ENCODE measurements around the gene PCDH9. TPM values are rescaled to one million over a fixed set of nuclear protein-coding genes. Genes with fewer than 3 reads are reported as not detected.
A peak's percentile ranks its signal among the peaks of the same experiment; 100 is the strongest.

The PCDH9 gene
- total and polyA plus RNA-seq, 3 donors from 2014 or later: 2.3 to 4.6 (median 3.5) TPM

GRCh38 chr13:67238277-67238859, 8.2 kb upstream of the PCDH9 start:
- intact Hi-C loops (cut with DNase I; ENCODE audit: low total_unique reads): no loop called here
- TF ChIP-seq CTCF (IDR thresholded peaks at IDR 0.05) (peak; percentile 40 to 81 (median 42)), POLR2A (IDR thresholded peaks at IDR 0.05) (no peak)
- DNase-seq: no peak

GRCh38 chr13:67235265-67235664, 5.1 kb upstream of the PCDH9 start:
- 54 to 59% methylated on average over 2 of the region's 2 CpGs for WGBS, 2 donors
- no peak overlapping the region for H3K27ac ChIP-seq

More at GRCh38 chr13:67238277-67238859, 8.2 kb upstream of the PCDH9 start:
- Histone ChIP-seq H3K4me1 (no peaks in the 10 kb centered on the region), H3K4me3 (no peak overlapping the region), H3K27me3 (no peaks in the 10 kb centered on the region), H3K9me3 (no peaks in the 10 kb centered on the region), H3K36me3 (ENCODE audit: low read depth, missing control alignments) (no peaks in the 10 kb centered on the region), H3K27ac (no peak overlapping the region)

GRCh38 chr13:67232384-67232783, 2.2 kb upstream of the PCDH9 start:
- Histone ChIP-seq H3K4me1 (no peaks in the 10 kb centered on the region), H3K36me3 (ENCODE audit: low read depth, missing control alignments) (no peaks in the 10 kb centered on the region), H3K27me3 (no peaks in the 10 kb centered on the region), H3K27ac (peak overlapping the region in 1 of 2 donors; percentile 19), H3K4me3 (no peak overlapping the region), H3K9me3 (no peaks in the 10 kb centered on the region)
- no peak for TF ChIP-seq CTCF (IDR thresholded peaks at IDR 0.05)
- TF ChIP-seq POLR2A (IDR thresholded peaks at IDR 0.05): no peak
- intact Hi-C loops (cut with DNase I; ENCODE audit: low total_unique reads): no loop called here
- WGBS, 2 donors: 37 to 60% methylated on average over 5 of the region's 5 CpGs
- no peak for DNase-seq

More at GRCh38 chr13:67235265-67235664, 5.1 kb upstream of the PCDH9 start:
- no peaks in the 10 kb centered on the region for H3K9me3 ChIP-seq
- H3K4me3 ChIP-seq: no peak overlapping the region
- no peak for DNase-seq
- H3K4me1 ChIP-seq: no peaks in the 10 kb centered on the region
- no peak for TF ChIP-seq POLR2A (IDR thresholded peaks at IDR 0.05)
- TF ChIP-seq CTCF (IDR thresholded peaks at IDR 0.05): no peak
- no peaks in the 10 kb centered on the region for H3K27me3 ChIP-seq
- intact Hi-C loops (cut with DNase I; ENCODE audit: low total_unique reads): no loop called here
- no peaks in the 10 kb centered on the region for H3K36me3 ChIP-seq (ENCODE audit: low read depth, missing control alignments)

- no peaks in the 10 kb centered on the region for H3K4me1 ChIP-seq
- H3K4me3 ChIP-seq: peak overlapping the region; percentile 74 to 88
- H3K27ac ChIP-seq: peak overlapping the region; percentile 46 to 85
- intact Hi-C loops (cut with DNase I; ENCODE audit: low total_unique reads): no loop called here
- no peak for TF ChIP-seq CTCF (IDR thresholded peaks at IDR 0.05)
- TF ChIP-seq POLR2A (IDR thresholded peaks at IDR 0.05): no peak
- H3K27me3 ChIP-seq: no peaks in the 10 kb centered on the region
- H3K36me3 ChIP-seq (ENCODE audit: low read depth, missing control alignments): no peaks in the 10 kb centered on the region
- no peak for DNase-seq
- H3K9me3 ChIP-seq: no peaks in the 10 kb centered on the region
- WGBS, 2 donors: 3% methylated on average over 11 of the region's 11 CpGs
Observed at GRCh38 chr13:67231289-67232000, 1.3 kb upstream of the PCDH9 start.
